GM21515 (cell line): ENCODE measurements around the gene CNGB1.
"Not testable (repeated sequence)": the region's sequence is repeated elsewhere in the genome, so short reads cannot be mapped to it uniquely, and the experiment has no call there.

Experiments used
- ATAC-seq: cut with Tn5 transposase; IDR thresholded peaks from one replicate; pipeline ENCODE4 v1.9.1; 2021; ENCODE audit not compliant: unreplicated experiment

Gene CNGB1

GRCh38 chr16:57892447-57893096, 78.4 kb downstream of the CNGB1 start:
- no peak for ATAC-seq

GRCh38 chr16:57892041-57892440, 78.9 kb downstream of the CNGB1 start:
- ATAC-seq: no peak

GRCh38 chr16:57890752-57891111, 80.2 kb downstream of the CNGB1 start:
- ATAC-seq: no peak

- no peak for ATAC-seq
Measured at GRCh38 chr16:57889960-57890751, 80.8 kb downstream of the CNGB1 start.

- ATAC-seq: no peak
Measured at GRCh38 chr16:57889522-57889921, 81.4 kb downstream of the CNGB1 start.

- no peak for ATAC-seq
Measured at GRCh38 chr16:57889111-57889510, 81.8 kb downstream of the CNGB1 start.

GRCh38 chr16:57888128-57888527, 82.8 kb downstream of the CNGB1 start:
- ATAC-seq: no peak

GRCh38 chr16:57887711-57888110, 83.2 kb downstream of the CNGB1 start:
- ATAC-seq: no peak

GRCh38 chr16:57886427-57886826, 84.5 kb downstream of the CNGB1 start:
- ATAC-seq: no peak

- ATAC-seq: no peak
Measured at GRCh38 chr16:57884655-57885133, 86.2 kb downstream of the CNGB1 start.

GRCh38 chr16:57883953-57884654, 86.8 kb downstream of the CNGB1 start:
- no peak for ATAC-seq

- no peak for ATAC-seq
Measured at GRCh38 chr16:57883480-57883879, 87.4 kb downstream of the CNGB1 start.

GRCh38 chr16:57882792-57883191, 88.1 kb downstream of the CNGB1 start:
- no peak for ATAC-seq

GRCh38 chr16:57882206-57882605, 88.7 kb downstream of the CNGB1 start:
- no peak for ATAC-seq

GRCh38 chr16:57878586-57878985, 92.3 kb downstream of the CNGB1 start:
- ATAC-seq: no peak

- no peak for ATAC-seq
Measured at GRCh38 chr16:57876210-57876609, 94.7 kb downstream of the CNGB1 start.

GRCh38 chr16:57875347-57875746, 95.6 kb downstream of the CNGB1 start:
- no peak for ATAC-seq

- ATAC-seq: no peak
Measured at GRCh38 chr16:57873218-57873617, 97.7 kb downstream of the CNGB1 start.

- not testable (repeated sequence) for ATAC-seq
Measured at GRCh38 chr16:57872764-57873163, 98.2 kb downstream of the CNGB1 start.

GRCh38 chr16:57871456-57871855, 99.5 kb downstream of the CNGB1 start:
- no peak for ATAC-seq

GRCh38 chr16:57870753-57871454, 100.0 kb downstream of the CNGB1 start:
- ATAC-seq: no peak
